GM18873 (cell line): ENCODE results near the gene GAGE12J.
"Not testable (repeated sequence)": the region's sequence is repeated elsewhere in the genome, so short reads cannot be mapped to it uniquely, and the experiment has no call there.

Experiments used
- ATAC-seq: cut with Tn5 transposase; IDR thresholded peaks from one replicate; pipeline ENCODE4 v1.9.1; 2021; ENCODE audit warnings: mild to moderate bottlenecking, moderate library complexity, moderate number of reproducible peaks; ENCODE audit not compliant: unreplicated experiment, low FRiP score

Gene GAGE12J

DNA sequence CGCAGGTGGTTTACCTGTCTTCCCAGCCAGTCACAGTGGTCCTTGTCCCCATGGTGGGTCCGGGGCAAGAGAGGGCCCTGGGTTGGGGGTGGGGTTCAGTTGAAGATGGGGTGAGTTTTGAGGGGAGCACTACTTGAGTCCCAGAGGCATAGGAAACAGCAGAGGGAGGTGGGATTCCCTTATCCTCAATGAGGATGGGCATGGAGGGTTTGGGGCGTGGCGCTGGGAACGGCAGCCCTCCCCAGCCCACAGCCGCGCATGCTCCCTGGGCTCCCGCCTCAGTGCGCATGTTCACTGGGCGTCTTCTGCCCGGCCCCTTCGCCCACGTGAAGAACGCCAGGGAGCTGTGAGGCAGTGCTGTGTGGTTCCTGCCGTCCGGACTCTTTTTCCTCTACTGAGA is at the start of gene GAGE12J:
Gene GAGE12J, plus strand, starts transcription at position 301 of the 400 bp plus-strand sequence. CDS start 1,157 bp downstream, outside the sequence.
- not testable (repeated sequence) for ATAC-seq

DNA sequence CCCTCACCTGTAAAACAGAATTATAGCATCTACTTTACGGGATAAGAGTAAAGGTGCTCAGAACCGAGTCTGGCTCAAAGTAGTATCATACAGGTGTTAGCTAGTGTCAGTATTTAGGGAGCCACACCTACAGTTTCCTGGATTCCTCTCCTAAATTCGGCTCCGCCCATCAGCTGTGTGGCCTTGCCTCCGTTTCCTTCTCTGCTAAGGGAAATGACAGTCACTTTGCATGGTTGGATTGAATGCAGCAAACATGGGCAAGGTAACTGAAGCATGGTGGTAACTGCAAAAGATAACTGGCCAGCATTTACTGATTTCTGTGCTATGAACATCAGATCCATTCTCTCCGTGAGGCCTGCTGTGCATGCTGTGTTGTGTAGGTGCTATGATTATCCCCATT is 49.4 kb upstream of the GAGE12J start:
- ATAC-seq: no peak

- ATAC-seq: no peak
These were observed 48.6 kb upstream of the GAGE12J start for GRCh38 chrX:49273181-49273727.

GRCh38 chrX:49276207-49276606 is 45.6 kb upstream of the GAGE12J start:
- ATAC-seq: no peak

DNA sequence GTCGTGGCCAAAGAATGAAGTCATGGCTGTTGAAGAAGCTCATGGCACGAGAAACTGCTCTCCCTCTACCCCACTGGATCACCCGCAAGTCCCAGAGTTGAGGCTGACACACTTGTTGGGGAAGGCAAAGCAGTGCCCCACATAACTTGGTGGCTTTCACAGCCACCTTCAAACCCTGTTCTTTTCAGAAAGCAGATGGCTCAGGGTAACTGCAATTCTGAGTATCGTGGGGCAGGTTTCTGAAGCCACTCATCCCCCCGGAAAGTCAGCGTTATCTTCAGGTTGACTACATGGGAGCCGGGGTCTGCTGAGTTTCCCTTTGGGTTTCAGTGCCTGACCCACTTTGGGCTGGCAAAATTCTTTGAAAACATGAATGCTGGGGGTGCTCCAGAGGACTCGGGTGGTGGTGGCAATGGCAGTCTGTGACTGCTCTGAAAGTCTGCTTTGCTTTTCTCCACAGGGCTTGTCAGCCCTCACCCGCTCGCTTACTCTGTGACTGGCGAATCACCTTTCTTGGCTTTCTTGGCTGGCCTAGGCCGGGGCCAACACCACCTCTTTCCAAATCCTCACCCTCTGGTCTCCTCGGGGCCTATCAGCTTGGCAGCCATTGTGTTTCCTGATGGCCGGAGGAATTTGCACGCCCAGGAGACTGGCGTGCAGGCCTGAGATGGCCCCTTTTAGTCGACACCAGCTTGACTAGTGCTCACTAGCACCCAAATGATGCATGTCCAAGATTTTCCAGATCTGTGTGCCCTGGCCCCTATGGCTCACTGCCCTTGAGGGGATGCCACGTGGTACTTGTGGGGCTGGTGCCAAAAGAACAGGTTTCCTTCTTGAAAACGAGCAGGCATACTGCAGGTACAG is 44.9 kb upstream of the GAGE12J start:
- ATAC-seq: no peak

GRCh38 chrX:49277535-49277830 is 44.4 kb upstream of the GAGE12J start:
- no peak for ATAC-seq

- no peak for ATAC-seq
These were observed 43.8 kb upstream of the GAGE12J start for GRCh38 chrX:49278081-49278480.

- ATAC-seq: no peak
These were observed 39.2 kb upstream of the GAGE12J start for GRCh38 chrX:49282647-49283011.

GRCh38 chrX:49284212-49284611 is 37.6 kb upstream of the GAGE12J start:
- ATAC-seq: no peak

GRCh38 chrX:49286136-49286535 is 35.7 kb upstream of the GAGE12J start:
- no peak for ATAC-seq

DNA sequence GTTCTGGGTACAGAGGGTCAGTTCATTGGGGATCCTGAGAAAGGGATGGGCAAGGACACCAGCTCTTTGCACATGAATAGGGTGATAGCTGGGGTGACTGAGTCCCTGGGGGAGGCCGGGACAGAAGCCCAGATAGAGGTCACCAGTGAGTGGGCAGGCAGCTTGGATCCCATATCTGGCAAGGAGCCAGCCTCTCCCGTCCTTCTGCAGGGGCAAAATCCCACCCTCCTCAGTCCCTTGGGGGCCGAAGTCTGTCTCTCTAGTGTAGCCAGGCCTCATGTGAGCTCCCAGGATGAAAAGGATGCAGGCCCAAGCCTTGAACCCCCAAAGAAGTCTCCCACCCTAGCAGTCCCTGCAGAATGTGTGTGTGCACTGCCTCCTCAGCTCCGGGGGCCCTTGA is 35.3 kb upstream of the GAGE12J start:
- no peak for ATAC-seq

DNA sequence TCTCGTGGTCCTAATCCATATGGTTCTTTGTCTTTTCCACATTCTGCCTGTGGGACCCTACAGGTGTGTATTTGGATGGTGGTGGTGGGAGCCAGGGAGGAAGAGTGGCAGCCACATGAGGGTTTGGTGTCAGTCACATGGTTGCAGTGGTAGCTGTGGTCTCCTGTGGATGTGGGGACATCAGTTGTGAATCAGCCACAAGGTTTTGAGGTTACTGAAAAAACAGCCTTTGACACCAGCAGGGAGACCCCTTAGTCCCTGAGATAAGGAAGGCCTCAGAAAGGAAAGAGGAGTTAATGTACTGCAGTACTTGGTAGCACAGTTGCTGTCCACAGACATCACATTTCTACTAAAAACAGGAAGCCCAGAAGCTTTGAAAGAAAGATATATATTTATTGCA is 34.2 kb upstream of the GAGE12J start:
- no peak for ATAC-seq

GRCh38 chrX:49290215-49290614 is 31.6 kb upstream of the GAGE12J start:
- no peak for ATAC-seq

DNA sequence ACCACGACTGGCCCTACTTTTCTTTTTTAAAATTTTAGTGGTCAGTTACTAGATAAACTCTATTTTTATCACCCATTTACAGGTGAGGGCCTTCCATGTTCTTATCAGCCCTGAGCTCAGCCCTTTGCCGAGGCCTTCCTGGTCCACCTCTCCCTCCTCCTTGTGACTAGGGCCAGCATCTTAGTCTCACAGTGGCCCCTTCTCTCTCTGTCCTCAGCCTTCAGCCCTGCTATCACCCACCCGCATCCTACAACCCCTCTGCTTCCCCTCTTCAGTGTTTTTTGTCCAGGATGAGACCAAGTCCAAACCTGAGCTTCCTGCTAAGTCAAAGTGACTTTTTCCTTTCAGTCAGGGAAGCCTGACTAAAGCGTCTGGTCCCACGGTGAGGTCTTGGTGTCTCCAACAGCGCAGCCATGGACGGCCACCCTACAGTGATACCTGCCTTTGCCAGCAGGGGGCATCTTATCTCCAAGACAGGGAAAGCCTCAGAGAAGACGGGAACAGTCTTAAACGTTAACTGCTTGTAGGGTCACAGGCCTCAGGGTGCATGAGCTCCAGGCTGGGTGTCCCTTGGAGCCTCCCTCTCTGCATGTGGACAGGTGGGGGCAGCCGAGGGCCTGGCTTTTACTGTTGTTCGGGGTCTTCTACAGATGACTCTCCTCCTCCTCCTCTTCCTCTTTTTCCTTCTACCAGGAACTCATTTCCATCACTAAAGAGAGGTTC is 30.1 kb upstream of the GAGE12J start:
- ATAC-seq: no peak

DNA sequence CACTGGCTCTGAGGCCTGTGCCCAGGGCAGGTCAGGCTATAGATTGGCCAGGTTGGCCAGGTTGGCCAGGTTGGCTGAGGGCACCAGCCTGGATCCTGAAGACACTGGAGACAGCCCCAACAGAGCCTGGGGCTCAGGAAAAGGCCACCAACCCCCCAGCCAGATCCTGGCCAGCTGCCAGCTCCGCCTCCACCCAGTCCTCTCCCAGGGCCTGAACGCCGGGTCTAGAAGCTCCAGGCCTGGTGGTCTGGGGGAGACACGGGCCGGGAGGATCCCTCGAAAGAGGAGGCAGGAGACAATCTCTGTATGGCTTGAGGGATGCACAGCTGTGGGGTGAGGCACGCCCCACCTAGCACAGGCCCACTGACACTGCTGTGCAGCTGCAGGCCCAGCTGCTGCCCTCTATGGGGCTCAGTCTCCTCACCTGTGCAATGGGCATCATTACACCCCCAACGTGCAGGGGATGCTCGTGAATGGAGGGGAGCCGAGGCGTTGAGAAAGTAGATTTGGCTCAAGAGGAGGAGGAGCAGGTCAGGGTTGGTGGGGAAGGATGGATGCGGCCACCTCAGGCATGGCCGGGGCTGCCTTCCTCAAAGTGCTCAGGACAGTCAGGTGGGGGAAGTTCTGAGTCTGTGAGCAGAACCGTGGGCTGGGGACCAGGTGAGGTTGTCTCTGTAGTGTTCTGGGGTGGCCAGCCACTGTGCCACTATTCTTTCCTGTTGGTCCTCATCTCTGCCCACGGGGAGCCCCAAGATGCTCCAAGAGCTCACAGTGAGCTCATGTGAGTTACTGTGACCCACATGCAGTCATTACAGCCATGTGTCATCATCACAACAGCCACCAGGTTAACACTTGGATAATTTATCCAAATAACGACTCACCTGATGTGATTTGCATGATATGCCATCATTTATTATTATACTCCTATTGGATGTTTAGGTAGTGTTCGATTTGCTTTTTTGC is 29.2 kb upstream of the GAGE12J start:
- no peak for ATAC-seq

DNA sequence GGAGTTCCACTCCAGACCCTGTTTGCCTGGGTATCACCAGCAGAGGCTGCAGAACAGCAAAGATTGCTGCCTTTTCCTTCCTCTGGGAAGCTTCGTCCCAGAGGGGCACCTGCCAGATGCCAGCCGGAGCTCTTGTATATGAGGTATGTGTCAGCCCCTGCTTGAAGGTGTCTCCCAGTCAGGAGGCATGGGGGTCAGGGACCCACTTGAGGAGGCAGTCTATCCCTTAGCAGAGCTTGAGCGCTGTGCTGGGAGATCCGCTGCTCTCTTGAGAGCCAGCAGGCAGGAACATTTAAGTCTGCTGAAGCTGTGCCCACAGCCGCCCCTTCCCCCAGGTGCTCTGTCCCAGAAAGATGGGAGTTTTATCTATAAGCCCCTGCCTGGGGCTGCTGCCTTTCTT is 22.5 kb upstream of the GAGE12J start:
- ATAC-seq: not testable (repeated sequence)

- ATAC-seq: no peak
These were observed 21.1 kb upstream of the GAGE12J start for GRCh38 chrX:49300703-49301102.

DNA sequence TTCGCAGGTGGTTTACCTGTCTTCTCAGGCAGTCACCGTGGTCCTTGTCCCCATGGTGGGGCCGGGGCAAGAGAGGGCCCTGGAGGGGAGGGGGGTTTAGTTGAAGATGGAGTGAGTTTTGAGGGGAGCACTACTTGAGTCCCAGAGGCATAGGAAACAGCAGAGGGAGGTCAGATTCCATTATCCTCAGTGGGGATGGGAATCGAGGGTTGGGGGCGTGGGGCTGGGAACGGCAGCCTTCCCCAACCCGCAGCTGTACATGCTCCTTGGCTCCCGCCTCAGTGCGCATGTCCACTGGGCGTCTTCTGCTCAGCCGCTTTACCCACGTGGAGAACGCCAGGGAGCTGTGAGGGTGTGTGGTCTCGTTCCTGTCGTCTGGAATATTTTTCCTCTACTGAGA is 18.5 kb upstream of the GAGE12J start, which contains the start of gene GAGE10:
Gene GAGE10, plus strand, starts transcription at position 301 of the 400 bp plus-strand sequence. CDS start 1,214 bp downstream, outside the sequence.
- ATAC-seq: no peak

DNA sequence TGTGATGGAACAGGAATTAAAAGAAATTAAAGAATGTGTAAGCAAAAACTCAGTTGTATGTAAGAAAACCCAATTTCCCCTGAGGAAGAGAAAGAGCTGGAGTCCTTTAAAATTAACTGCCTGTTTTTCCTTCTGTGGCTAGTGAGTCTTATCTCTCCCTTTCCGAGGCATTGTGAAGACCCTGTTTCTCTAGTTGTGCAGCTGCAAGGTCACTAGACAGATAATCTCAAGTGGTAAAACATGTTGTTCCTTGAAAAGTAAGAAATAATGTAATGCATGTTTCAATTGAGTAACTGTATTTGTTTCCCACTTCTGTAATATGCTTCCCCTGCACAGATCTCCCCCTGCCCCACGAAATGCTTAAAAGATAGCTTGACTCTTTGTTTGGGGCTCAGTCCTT is 14.1 kb upstream of the GAGE12J start:
- ATAC-seq: not testable (repeated sequence)

GRCh38 chrX:49308604-49309269 is 13.1 kb upstream of the GAGE12J start:
- no peak for ATAC-seq
